Loucy (cell line): ENCODE measurements around the gene COQ5.

Experiments
- CTCF ChIP-seq: fragments of 200-600 bp; sonication (generic); conservative IDR thresholded peaks from 2 replicates; pipeline ENCODE4 v1.5.1; 2014; ENCODE audit warnings: mild to moderate bottlenecking, antibody characterized with exemption, low read length
- EZH2phosphoT487 ChIP-seq: fragments of 200-600 bp; IDR thresholded peaks from 2 replicates; pipeline ENCODE4 v1.6.1; 2018; ENCODE audit warnings: antibody characterized with exemption, mild to moderate bottlenecking, moderate library complexity, borderline replicate concordance

GRCh38 chr12:120557589-120557988, 28.6 kb upstream of the COQ5 start:
- TF ChIP-seq CTCF (no peak), EZH2phosphoT487 (no peak)
